AG08395 (cell line): ENCODE measurements around the gene MAPK11.
A peak's percentile ranks its signal among the peaks of the same experiment; 100 is the strongest.
"Not testable (repeated sequence)": the region's sequence is repeated elsewhere in the genome, so short reads cannot be mapped to it uniquely, and the experiment has no call there.

Experiments used
- DNase-seq: peaks from one replicate; pipeline ENCODE4 v3.0.0; 2012; ENCODE audit warnings: mixed read lengths, low spot score

MAPK11 gene

DNA sequence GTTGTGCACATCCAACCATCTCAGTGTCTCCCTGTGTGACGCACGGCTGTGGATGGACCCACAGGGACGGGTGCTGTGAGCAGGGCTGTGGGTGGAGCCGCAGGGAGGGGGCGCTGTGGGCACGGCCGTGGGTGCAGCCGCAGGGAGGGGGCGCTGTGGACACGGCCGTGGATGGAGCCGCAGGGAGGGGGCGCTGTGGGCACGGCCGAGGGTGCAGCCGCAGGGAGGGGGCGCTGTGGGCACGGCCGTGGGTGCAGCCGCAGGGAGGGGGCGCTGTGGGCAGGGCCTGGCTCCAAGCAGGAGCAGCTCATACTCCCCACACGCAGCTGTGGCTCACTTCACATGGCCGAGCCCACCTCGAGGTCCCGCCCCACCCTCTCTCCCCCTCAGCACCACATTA lies 6.0 kb upstream of the MAPK11 start:
- DNase-seq: peak; percentile 31

DNA sequence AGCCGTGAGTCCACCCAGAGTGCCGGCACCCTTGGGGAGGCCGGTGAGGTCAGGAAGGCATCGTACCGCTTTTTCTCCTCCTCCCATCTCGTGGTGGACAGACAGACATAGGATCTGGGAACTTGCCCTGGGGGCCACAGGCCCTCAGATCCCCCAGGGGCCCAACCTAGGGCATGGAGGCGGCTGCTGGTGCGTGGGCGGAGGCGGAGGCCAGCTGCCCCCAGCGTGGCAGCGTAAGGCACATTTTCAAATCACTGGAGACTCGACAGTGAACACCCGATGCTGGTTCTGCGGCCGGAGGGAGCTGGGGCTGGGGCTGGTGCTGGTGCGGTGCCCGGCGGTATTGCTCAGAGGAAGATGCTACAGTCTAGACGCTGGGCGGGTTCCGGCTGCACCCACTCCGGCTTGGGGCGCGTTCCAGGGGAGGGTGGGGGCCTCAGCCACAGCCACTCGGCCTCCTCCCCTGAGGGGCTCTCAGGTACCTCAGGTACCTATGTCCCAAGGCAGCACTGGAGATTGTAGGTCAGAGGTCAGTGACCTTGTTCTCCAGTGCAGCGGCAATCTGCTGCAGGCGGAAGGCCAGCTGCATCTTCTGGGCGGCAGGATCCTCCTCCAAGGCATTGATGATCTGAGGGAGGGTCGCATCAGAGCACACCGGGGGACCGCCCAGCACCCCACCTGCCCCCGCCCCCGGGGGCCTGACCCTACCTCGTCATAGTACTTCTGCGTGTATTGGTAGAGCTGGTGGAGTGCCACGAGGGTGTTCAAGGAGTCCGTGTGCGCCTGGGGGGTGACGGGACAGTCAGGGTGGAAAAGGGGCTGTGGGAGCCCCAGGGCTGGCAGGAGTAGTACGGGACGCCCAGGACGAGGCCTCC lies 5.2 kb upstream of the MAPK11 start:
- no peak for DNase-seq

DNA sequence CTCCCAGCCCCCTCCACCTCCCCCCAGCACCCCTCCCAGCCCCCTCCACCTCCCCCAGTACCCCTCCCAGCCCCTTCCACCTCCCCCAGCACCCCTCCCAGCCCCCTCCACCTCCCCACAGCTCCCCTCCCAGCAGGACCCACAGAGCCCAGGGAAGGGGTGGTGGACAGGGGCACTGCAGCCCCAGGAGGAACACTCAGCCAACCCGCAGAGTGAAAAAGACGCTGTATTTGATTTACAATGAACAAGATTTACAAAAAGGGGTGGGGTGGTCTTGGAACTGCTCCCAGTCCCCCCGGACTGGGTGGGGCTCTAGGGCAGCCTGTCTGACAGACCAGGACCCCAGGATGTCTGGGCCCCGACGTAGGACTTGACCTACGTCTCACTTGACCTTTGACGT lies 4.6 kb upstream of the MAPK11 start:
- no peak for DNase-seq

DNA sequence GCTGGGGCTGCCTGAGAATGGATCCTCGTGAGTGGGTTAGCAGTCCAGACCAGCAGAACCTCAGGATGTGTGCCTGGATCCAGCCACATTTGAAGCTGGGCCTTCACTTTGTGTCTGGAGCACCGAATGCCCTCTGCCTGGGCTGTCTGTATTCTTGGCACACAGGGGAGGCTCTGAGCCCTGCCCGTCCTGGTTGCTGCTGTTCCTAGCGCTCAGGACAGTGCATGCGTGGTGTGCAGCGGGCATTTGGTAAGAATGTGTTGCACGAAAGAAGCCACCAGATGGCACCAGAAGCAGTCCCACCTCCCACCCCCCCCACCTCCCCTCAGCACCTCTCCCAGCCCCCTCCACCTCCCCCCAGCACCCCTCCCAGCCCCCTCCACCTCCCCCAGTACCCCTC lies 4.1 kb upstream of the MAPK11 start:
- peak; percentile 61 for DNase-seq

DNA sequence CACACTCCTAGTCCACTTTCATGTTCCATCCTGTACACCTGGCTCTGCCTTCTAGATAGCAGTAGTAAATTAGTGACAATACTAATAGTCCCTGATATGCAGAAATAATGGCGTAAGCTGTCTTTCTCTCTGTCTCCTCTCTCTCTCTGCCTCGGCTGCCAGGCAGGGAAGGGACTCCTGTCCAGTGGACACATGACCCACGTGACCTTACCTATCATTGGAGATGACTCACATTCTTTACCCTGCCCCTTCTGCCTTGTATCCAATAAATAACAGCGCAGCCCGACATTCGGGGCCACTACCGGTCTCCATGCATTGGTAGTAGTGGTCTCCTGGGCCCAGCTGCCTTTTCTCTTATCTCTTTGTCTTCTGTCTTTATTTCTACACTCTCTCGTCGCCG lies 3.6 kb upstream of the MAPK11 start:
- DNase-seq: not testable (repeated sequence)

DNA sequence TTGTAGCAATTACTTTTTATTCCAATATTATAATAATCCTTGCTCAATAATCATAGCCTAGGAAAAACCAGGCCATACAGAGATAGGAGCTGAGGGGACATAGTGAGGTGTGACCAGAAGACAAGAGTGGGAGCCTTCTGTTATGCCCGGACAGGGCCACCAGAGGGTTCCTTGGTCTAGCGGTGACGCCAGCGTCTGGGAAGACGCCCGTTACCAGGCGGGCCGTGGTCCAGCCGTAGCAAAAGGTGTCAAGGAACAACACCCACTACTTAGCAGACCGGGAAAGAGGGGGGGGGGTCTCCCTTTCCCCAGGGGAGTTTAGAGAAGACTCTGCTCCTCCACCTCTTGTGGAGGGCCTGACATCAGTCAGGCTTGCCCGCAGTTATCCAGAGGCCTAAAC lies 3.2 kb upstream of the MAPK11 start:
- DNase-seq: not testable (repeated sequence)

DNA sequence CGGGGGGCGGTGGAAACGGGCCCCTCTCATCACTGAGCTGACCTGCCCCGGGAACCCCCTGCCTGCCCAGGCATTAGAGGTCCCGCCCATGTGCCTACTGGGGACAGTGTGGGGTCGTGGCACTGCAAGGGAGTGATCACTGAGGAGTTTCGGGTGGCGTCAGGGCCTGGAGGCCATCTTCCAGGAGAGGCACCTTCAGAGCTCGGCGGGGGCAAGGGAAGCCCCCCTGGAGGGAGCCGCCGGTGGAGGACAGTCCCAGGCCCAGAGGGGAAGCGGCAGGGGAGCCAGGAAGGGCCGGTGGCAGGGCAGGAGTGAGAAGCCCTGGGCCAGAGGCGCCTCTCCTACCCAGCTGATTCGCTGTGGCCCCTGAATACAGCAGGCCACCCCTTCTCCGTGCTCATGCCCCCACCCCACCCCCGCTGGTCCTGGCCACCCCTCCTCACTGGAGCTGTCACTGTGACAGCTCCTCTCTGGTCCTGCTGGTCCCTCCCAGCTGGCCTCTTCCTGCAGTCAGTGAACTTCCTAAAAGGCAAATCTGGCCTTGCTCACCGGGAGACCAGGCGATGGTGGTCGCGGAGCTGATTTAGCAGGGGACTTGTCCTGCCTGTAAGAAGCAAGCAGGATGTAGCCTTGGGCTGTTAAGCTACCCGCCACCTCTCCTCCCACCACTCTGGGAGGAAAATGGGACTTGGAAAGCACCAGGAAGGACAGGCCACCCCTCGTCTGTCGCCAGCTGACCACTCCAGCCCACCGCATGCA lies 2.0 kb upstream of the MAPK11 start:
- no peak for DNase-seq

DNA sequence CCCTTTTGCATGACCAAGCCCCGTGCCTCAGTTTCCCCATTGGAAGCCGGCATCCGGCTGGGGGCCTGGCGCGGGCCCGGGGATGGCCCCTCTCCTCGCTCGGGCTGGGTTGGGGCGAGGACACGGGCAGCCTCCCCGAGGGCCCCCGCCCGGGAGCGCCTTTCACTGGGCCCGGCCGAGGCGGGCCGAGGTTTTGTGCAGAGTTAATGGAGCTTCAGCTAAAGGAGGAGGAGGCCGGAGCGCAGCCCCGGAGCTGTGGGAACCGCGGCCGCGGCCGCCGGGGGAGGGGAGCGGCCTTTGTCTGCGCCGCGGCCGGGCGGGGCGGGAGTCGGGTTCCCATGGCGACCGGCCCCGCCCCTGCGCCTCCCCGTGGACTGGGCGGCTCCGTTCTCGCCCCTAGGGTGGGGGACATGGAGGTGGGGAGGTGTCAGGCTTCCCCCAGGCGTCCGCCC lies 1.4 kb upstream of the MAPK11 start:
- peak; percentile 74 for DNase-seq

DNA sequence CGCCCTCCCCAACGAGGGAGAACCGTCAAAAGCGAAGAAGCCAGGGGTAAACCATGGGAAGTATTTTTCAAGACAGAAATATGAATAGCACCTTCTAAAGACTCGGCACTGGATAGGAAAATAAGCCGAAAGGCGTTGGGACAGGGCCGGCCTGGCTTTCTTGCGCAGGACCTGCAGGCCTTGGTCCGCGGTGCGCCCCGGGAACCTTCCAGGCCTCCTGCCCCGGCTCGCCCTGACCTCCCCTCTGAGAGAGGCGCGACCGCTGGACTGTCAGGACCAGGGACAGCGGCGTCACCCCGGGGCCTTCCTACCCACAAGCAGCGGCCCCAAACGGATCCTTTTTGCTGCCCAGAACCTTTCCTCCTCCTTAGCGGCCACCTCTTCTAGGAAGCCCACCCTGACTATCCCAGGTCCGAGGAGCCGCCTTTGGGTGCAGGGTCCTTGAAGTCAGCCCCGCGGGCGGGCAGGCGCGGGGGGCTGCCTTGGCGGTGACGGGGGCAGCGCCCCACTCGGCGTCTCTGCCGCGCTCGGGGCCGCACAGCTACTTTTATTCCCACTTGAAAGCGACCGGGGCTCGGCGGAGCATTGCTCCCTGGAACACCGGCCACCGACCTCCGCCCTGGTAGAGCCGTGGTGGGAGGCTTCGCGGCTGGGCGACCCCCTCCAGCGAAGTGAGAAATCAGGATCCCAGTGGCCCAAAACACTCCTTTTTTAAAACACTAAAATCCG lies 650 bp upstream of the MAPK11 start:
- peak; percentile 72 for DNase-seq

DNA sequence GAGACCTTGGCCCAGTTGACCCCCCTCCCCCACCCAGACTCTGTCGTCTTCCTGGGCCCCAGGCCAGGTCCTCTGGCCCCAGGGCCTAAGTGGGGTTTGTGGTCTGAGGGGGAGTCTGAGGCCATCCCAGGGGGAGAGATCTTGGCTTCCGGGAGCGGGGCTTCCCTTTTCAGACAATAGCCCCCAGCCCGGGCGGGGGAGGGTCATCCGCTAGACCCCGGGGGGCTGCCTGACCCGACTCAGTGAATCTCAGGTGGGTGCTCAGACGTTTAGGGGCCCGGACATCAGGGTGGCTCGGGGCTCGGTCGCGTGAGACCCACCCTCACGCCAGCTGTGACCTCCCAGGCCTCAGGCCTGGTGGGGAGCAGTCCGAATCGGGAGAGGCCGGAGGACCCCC lies 609 bp downstream of the MAPK11 start:
- DNase-seq: no peak

DNA sequence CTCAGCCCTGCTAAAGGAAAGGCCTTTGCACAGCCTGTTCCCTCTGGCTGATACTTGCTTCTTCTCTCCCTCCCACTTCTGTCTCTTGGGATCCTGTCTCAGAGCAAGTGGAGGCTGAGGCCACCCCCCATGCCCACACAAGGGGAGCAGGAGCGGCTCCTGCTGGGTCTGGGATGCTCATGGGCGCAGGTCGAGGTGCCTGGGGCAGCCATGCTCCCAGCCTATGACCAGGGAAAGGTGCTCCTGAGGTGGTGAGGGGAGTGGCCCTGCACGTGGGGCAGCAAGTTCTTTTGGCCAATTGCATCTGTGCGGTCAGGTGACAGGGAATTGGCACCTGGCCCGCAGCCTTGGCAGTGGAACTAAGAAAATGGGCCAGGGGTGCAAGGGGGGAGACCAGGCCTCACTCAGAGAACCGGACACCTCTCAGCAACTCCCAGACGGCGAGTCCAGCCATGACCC lies 1.5 kb downstream of the MAPK11 start:
- DNase-seq: no peak

DNA sequence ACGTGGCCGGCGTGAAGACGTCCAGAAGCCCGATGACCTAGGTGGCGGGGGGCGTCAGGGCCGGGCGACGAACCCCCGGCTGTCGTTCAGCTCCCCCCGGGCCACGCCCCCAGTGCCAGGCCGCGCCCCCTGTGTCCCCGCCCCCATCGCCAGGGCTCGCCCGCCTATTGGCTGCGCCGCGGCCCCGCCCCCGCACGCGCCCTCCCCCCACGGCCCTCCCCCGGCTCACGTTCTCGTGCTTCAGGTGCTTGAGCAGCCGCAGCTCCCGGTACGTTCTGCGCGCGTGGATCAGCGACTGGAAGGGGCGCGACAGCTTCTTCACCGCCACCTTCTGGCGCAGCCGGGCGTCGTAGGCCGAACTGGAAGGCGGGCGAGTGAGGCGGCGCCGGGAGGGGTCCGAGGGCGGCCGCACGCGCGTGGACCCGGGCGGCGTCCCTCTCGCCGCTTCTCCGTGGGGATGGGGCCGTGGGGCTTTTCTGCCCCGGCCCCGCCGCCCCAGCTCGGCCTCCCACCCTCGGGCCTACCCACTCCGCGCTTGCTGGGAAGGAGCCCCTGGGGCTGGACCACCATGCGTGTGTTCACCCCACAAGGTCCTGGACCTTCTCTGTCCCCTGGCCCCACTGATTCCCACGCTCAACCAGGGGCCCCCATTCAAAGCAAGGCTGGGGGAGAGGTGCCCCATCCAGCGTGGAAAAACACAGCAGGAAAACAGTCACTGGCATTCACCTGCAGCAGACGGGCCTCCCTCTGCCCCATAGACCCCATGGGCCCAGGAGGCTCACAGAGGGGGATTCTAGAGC lies 2.4 kb downstream of the MAPK11 start:
- DNase-seq: peak; percentile 92

DNA sequence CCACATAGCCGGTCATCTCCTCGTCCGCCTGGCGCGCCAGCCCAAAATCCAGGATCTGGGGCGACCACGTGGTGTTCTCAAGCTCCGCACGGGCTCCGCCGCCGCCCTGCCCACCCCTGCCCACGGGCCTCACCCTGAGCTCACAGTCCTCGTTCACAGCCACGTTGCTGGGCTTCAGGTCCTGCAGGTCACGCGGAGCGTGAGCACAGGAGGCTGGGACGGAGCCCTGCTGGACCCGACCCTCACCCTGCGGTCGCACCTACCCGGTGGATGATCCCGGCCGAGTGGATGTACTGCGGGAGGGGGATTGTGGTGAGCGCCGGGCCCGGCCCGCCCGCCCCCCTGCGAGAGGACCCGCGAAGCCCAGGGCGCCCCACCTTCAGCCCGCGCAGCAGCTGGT lies 3.2 kb downstream of the MAPK11 start:
- DNase-seq: no peak

DNA sequence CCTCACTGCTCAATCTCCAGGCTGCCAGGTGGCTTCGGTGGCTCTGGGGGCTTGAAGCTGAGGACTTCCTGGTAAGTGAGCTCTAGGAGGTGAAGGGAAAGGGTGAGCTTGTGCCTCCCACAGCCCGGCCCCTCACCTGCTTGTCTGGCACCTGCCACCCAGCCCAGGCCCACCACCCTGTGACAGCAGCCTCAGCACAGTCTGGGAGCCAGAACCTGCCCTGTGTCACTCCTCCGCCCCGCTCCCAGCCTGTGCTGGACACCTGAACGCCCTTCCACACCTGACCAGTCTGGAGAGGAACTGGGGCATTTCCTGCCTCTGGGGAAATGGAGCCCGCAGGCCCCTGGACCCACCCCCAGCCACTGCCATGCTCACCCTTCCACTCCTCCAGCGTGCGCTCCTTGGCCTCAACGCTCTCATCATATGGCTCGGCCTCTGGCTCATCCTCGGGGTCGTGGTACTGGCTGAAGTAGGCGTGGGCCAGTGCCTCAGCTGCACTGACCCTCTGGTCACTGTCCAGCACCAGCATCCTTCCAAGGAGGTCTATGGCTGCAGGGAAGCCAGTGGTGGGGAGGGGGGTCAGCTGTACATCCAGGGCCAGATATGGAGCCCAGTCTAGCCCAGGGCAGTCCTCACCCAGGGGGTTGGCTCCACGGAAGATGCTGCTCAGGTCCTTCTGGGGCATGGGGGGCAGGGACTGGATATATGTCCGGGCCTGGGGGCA lies 5.1 kb downstream of the MAPK11 start:
- DNase-seq: no peak

DNA sequence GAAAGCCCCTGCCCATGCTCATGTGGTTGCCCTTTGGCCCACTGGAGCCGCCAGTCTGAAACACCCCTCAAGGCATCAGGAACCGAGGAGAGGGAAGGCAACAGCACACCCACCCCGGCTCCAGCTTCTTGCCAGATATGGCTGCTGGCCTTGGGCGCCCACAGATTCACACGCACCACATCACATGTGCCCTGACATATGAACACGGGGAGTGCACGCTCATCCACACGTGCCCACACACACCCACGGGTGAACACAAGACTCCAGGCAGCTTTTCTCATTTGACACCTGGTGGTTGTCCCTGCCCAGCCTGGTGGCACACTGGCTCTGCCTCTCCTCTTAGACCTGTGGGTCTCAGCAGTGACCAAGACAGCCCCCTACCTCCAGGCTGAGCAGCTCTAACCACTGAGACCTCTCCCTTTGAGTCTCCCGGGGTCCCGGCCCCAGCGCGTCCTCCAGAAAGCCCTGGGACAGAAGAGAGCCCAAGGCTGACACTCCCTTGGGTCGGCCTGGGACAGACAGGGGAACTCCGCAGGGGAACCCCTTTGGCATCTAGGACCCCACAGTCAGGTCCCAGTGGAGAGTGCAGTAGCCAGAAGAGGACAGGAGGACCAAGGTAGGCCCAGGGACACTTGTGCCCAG lies 6.0 kb downstream of the MAPK11 start:
- no peak for DNase-seq

DNA sequence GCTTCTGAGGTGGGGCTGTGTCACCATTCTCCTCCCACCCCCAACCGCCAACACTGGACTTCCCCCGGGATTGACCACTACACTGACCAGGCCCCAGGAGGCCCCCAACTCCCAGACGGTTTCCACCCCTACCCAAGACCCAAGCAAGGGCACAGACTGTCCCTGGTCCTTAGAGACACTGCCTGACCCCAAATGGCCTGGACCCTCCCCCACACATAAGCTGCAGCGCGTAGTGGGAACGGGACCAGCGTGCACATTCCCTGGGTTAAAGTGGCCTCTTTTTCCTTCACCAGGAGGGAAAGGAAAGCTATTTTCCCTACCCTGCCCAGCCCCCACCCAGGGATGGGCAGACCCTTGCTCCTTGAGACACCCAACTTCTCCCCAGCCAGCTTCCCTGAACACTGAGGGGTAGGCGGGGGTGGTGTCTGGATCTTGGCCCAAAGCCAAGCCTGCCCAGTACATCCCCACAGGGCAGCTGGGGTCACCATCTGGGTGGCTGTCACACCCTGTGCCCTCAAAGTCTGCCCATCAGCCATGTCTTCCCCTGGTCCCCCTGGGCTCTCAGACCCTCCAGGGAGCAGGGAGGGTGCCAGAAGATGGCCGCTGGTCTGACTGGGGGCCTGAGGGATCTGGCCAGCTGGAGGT lies 7.1 kb downstream of the MAPK11 start:
- no peak for DNase-seq

DNA sequence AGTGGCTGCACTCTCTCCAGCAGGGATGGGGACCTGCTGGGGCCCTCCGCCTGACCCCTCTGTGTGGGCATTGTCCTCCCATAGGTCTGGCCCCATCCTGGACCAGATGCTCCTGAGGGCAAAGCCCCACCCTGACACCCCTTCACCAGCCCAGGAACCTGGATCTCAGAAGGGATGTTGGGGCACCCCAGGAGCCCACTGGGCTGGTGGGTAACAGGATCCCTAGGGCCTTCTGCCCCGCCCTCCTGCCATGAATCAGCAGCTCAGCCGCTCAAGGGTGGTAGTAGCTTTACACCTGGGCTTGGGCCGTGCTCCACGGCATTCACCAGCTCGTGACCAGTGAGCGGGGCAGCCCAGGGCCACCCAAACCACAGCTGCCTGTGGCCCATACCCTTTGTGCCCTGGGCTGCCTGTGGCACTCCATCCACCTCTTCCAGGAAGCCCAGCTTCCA lies 7.7 kb downstream of the MAPK11 start:
- DNase-seq: no peak

DNA sequence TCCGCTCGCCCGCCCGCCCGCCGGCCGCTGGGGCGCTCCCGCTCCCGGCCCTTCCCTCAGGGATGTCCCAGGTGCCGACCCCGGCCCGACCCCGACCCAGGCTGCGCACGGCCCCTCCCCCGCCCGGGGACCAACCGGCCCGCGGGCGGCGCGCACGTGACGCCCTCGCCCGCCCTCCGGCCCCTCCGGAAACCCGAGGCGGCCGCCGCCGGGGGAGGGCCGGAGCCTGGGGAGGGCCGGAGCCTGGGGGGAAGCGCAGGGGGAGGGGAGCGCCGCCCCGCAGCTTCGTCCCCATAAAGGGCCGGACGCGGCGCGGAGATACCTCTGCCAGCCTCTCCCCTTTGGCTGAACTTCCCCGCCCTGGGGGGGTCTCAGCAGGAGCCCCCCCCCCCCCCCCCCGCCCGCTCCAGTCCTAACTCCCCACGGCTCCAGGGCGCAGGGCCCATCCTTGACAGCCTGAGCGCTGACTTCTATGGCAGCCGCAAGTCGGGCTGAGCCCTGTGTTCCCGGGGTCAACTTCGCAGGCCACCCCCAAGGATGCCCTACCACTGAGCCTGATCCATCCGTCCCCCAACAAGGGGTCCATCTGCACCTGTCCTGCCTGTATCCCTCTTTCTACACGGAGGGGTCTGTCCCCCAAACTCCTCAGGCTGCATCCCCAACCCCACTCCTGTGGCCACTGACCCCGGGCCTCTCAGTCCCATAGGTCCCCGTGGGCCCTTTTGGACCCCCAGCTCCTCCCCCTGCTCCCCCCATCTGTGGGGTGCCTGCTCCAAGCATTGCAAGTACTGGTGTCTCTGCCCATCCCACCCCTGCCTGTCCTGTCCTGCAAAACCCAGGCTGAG lies 8.3 kb downstream of the MAPK11 start, which contains the start of gene MAPK12:
TSS of gene MAPK12 (minus strand) at position 69 of the 845 bp plus-strand sequence. CDS start 174 bp downstream, outside the sequence.
- peak; percentile 65 for DNase-seq
